ENCODE measurements around the gene GOLGA2.

- TF ChIP-seq CTCF (IDR thresholded peaks at IDR 0.05) (no peak), POLR2A (IDR thresholded peaks at IDR 0.05) (no peak)
These were observed 10.4 kb downstream of the GOLGA2 start for GRCh38 chr9:128265348-128265847.
